GM12891 (cell line): ENCODE measurements around the gene MYOZ1.

ENCODE experiments used
- DNase-seq: peaks from one replicate; pipeline ENCODE4 v3.0.0; 2011; ENCODE audit warnings: low spot score; ENCODE audit not compliant: insufficient read length
- FAIRE-seq: peaks from 2 replicates; lab custom pipeline; 2011; peaks lifted over from hg19 to GRCh38; lab: Jason Lieb, UNC
- PAX5 ChIP-seq: IDR thresholded peaks from 2 replicates; pipeline ENCODE4 v1.6.1; 2011; ENCODE audit warnings: low read length, moderate library complexity, mild to moderate bottlenecking; ENCODE audit not compliant: insufficient read depth, severe bottlenecking
- POLR2A ChIP-seq: IDR thresholded peaks from 2 replicates; pipeline ENCODE4 v1.6.1; 2011; ENCODE audit warnings: low read depth, low read length, control low read depth
- POLR2AphosphoS5 ChIP-seq: IDR thresholded peaks from 2 replicates; pipeline ENCODE4 v1.6.1; 2011; ENCODE audit warnings: low read depth, low read length, control low read depth
- POU2F2 ChIP-seq: IDR thresholded peaks from 2 replicates; pipeline ENCODE4 v1.6.1; 2011; ENCODE audit warnings: low read depth, mild to moderate bottlenecking, control low read depth, low read length, moderate library complexity
- SPI1 ChIP-seq: IDR thresholded peaks from 2 replicates; pipeline ENCODE4 v1.6.1; 2011; ENCODE audit warnings: low read depth, low read length, control low read depth
- TAF1 ChIP-seq: IDR thresholded peaks from 2 replicates; pipeline ENCODE4 v1.6.1; 2011; ENCODE audit warnings: low read depth, low read length, control low read depth

The MYOZ1 gene

DNA sequence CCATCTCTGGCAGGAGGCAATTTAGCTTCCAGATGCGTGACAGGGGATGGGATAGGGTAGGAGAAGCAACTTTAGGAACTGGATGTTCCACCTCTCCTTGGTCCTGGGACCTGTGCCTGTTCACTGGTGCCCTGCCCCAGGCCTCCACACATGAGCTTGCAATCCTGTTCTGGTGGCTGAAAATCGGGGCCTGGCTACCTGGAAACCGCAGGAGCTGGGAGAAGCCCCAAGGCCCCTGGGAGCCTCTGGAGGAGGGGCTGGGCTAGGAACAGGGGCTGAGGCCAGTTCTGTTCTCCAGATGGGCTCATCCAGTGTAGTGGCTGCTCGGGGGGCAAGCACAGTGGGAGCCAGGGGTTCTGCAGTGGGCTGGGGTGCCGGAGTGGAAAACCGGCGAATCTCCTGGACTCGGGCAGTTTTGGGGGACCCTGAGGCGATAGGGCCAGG is 5.3 kb upstream of the MYOZ1 start:
- TF ChIP-seq PAX5: no peak
- TF ChIP-seq POU2F2: no peak
- TF ChIP-seq SPI1: no peak
- no peak for TF ChIP-seq TAF1
- TF ChIP-seq POLR2A: no peak
- no peak for TF ChIP-seq POLR2AphosphoS5
- FAIRE-seq (no peak), DNase-seq (no peak)

DNA sequence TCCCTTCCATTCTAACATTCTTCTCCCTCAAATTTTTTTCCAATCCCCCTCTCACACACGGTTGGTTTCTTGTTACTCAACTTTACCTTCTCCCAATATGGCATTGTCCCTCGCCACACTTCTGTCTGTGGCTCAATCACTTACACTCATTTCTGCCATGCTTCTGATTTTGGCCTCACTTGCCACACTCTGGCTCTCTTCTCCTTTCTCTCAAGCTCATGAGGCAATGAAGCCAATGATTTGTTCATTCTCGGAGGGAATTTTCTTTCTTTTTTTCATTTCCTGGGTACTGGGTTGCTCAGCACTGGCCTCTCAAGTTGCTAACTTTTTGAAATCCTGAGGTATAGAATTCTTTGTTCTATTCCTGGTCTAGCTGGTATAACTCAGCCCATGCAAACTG is 4.0 kb upstream of the MYOZ1 start:
- TF ChIP-seq POLR2A: no peak
- no peak for TF ChIP-seq POLR2AphosphoS5
- TF ChIP-seq PAX5: no peak
- TF ChIP-seq SPI1: no peak
- TF ChIP-seq TAF1: no peak
- no peak for TF ChIP-seq POU2F2
- FAIRE-seq (no peak), DNase-seq (no peak)

DNA sequence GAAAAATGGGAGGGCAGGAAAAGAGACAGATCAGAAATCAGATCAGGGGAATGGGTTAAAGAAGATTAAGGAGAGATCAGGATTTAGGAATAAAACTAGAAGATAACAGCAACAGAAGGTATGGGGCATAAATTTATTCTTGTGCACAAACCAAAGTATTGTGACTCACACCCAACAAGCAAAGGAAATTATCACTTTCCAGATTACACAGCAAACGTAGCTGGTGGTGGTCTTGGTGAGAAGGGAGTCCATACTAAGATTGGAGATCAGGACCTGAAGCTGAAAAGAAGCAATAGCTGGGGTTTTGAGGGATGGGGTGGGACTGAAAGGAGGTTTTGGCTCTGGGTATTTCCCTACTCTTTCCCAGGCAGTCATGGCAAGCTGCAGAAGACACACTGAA is 3.5 kb upstream of the MYOZ1 start:
- TF ChIP-seq TAF1 (no peak), PAX5 (no peak), POLR2A (no peak), POLR2AphosphoS5 (no peak), POU2F2 (no peak), SPI1 (no peak)
- FAIRE-seq: no peak
- no peak for DNase-seq

DNA sequence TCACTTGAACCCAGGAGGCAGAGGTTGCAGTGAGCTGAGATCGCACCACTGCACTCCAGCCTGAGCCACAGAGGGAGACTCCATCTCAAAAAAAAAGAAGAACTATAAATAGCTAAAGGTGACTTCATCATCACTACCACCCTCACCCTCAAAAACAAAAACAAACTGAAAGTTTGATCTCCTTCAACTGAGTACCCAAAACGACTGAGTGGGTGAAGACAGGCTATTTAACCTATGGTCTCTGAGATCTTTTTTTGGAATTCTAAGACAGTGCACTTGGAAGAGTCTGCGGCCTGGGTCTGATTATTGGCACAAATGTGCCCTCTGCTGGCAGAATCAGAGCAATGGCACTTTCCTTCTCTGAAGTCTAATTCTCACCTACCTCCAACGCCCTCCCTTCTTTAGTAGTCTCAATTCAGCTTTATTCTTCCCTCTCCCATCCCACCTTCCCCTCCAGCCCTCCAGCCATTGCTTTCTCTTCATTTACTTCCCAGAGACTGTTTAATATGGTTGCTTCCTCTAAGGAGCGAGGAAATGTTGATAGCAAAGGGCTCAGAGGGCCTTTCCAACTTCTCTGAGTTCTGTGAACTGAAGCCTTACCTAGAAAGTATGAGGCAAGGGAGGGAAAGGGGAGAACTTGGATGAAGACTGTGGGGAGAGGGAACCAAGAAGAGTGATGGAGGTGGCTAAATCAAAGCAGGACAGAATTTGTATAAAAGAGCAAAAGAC is 2.9 kb upstream of the MYOZ1 start:
- FAIRE-seq: peak; percentile 94
- no peak for TF ChIP-seq POU2F2
- no peak for TF ChIP-seq TAF1
- TF ChIP-seq PAX5: no peak
- DNase-seq: no peak

DNA sequence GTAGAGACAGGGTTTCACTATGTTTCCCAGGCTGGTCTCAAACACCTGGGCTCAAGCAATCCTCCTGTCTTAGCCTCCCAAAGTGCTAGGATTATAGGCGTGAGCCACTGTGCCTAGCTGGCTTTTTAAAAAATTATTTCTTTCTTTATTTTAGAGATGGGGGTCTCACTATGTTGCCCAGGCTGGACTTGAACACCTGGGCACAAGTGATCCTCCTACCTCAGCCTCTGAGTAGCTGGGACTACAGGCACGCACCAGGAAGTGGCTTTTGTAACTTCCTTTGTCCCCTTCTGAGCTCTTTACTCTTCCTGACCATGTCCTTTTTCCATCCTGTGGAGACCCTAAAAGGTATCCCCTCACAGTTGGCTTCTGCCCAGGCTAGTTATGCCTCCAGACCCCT is 2.1 kb upstream of the MYOZ1 start:
- DNase-seq (no peak), FAIRE-seq (no peak)
- TF ChIP-seq POLR2A: no peak
- no peak for TF ChIP-seq TAF1
- no peak for TF ChIP-seq PAX5
- TF ChIP-seq POLR2AphosphoS5: no peak
- TF ChIP-seq POU2F2: no peak
- no peak for TF ChIP-seq SPI1

DNA sequence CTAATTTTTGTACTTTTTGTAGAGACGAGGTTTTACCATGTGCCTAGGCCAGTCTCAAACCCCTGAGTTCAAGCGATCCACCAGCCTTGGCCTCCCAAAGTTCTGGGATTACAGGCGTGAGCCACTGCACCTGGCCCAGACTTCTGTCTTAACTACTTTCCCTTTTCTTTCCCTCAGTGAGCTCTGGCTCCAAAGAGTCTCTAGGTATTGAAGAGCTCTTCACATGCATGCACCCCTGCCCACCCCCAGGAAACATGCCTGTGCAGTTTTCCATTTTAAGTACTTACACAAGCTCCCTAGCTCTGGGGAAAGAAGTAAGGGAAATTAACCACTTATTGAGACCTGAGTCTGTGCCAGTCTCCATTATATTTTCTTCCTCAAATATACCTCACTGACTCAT is 2.0 kb downstream of the MYOZ1 start:
- DNase-seq: no peak
- TF ChIP-seq TAF1: no peak
- no peak for TF ChIP-seq PAX5
- TF ChIP-seq POU2F2: no peak
- TF ChIP-seq POLR2AphosphoS5: no peak
- no peak for TF ChIP-seq POLR2A
- no peak for TF ChIP-seq SPI1
- FAIRE-seq: no peak

DNA sequence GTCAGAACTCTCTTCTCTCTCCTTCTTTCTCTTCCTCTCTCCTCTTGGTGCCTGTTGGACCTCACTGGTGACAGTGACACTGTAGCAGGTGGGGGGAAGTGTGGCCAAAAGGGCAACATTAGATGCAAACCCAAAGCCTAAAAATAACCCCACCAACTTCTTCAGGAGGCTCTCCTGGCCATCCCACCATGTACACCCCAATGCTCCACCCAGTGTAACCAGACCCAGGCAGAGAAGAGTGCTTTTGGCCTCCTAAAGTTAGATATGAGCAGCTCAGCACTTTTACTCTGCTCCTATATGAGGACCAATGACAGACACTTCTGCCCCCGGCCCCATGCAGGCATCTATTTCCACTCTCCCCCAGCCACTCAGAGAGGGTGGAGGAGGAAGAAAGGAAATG is 5.5 kb downstream of the MYOZ1 start:
- no peak for TF ChIP-seq SPI1
- TF ChIP-seq POLR2AphosphoS5: no peak
- TF ChIP-seq POU2F2: no peak
- no peak for TF ChIP-seq TAF1
- no peak for TF ChIP-seq POLR2A
- no peak for TF ChIP-seq PAX5
- DNase-seq (no peak), FAIRE-seq (no peak)

DNA sequence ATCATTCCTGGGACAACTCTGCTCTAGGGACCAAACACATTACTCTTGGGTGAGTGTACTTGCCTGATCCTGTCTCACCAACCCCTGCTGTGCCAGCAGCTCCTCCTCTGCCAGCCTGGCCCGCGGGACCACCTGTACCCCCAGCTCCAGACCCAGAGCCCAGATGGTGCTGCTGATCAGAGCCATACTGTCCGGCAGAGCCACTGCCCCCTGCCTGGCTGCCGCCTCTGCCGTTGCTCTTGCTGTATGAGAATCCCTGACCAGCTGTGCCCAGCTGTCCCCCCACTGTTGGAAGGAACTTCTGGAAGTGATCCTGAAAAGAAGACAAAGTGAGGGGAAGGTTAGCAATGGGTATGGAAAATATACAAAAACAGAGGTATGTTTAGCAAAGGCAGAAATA is 6.9 kb downstream of the MYOZ1 start:
- FAIRE-seq (no peak), DNase-seq (no peak)
- TF ChIP-seq TAF1 (no peak), POLR2AphosphoS5 (no peak), PAX5 (no peak), SPI1 (no peak), POLR2A (no peak), POU2F2 (no peak)

DNA sequence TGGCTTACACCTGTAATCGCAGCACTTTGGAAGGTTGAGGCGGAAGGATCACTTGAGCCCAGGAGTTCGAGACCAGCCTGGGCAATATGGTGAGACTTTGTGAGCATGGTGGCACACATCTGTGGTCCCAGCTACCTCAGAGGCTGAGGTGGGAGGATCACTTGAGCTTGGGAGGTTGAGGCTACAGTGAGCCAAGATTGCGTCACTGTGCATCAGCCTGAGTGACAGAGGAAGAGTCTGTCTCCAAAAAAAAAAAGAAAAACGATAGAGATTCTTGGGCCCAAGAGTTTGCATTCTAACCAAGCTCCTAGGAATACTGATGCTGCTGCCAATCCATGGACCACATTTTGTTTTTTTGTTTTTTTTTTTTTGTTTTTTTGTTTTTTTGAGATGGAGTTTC is 12.1 kb downstream of the MYOZ1 start:
- FAIRE-seq: no peak
- no peak for DNase-seq
- TF ChIP-seq POLR2AphosphoS5 (no peak), SPI1 (no peak), TAF1 (no peak), PAX5 (no peak), POLR2A (no peak), POU2F2 (no peak)

DNA sequence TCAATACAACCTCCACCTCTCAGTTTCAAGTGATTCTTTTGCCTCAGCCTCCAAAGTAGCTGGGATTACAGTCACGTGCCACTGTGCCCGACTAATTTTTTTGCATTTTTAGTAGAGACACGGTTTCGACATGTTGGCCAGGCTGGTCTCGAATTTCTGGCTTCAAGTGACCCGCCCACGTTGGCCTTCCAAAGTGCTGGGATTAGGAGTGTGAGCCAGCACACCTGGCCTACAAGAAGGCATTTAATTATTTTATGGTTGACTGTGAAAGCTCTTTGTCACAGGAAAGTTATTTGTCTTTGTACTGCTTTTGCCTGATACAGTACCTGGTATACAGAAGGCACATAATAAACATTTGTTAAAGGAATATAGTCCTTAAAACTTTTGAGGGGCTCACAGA is 12.9 kb downstream of the MYOZ1 start:
- TF ChIP-seq POLR2A (no peak), PAX5 (no peak), POLR2AphosphoS5 (no peak), POU2F2 (no peak), TAF1 (no peak)
- FAIRE-seq (no peak), DNase-seq (no peak)

DNA sequence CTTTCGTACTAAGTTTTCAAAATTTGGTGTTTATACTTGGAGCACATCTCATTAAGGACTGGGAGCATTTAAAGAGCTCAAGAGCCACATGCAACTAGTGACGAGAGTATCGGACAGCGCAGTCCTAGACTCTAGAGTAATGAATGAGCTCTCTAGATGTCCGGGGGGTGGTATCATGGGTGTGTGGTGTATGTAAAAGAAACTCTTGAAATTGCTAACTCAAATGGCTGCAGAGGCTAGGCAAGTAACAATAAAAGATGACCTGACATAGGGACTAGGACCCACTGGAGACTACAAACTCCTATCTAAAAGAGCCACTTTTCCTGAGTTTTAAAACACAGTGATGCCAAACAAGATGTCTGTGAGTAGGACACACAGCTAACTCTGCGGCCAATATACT is 14.0 kb downstream of the MYOZ1 start:
- TF ChIP-seq TAF1 (no peak), POU2F2 (no peak), POLR2A (no peak), POLR2AphosphoS5 (no peak)
- DNase-seq (no peak), FAIRE-seq (no peak)
